GM18508 (cell line): Measurements from ENCODE around the gene PLCL2.

ENCODE experiments used
- ATAC-seq: cut with Tn5 transposase; IDR thresholded peaks from one replicate; pipeline ENCODE4 v1.9.1; 2021; ENCODE audit warnings: moderate number of reproducible peaks; ENCODE audit not compliant: insufficient read depth, unreplicated experiment

PLCL2 gene

DNA sequence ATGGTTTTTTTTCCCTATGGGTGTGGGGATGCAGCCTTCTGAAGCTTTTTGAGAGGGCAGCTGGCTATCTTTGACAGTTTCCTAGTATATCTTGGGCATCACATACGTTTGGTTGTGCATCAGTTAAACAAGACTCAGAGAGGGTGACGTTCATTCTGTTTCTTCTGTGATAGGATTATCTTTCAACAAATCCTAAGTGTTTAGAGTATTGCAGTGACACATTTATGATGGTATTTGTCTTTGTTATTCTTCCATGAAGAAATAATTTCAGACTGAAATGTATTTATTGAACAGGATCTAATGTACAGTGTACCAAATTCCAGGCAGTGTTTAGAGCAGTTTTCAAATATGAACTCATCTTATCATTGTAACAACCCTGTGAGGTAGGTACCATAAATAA is 114.4 kb downstream of the PLCL2 start:
- no peak for ATAC-seq

DNA sequence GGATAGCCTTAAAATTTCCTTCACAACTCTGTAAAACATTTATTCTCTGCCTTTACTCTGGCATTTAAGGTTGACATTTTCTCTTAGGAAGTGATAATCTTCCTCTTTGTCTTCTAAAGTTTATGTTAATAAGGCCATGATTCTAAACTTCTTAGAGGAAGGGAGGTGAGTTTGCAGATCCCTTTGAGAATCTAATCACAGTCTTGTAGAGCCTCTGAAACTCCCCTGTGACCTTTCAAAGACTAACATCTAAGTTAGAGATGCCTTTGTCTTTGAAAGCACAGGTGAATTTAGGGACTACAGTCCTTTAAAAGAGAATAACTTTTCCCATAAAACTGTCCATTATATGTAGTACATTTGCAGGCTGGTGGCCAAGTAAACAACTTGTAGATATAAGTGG is 115.1 kb downstream of the PLCL2 start:
- no peak for ATAC-seq

DNA sequence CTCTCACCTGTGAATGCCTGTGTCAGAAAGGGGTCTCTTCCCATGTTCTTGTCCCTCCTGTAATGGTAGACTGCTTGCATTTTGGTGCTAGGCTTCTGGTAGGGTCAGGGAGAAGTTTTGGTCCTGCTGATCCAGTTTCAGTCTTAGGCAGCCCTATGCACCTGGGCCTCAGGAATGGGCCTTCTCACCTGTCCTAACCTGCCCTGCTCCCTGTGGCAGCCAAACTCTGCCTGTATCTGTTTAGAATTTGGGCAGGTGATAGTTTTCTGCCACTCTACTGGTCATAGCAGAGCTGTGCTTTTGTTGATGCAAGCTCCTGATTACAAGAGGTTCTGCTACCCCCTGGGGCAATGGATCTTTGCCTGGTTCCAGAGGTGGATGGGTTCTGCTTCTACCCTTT is 118.7 kb downstream of the PLCL2 start:
- ATAC-seq: no peak

GRCh38 chr3:17006132-17006852 is 121.5 kb downstream of the PLCL2 start:
- ATAC-seq: no peak

GRCh38 chr3:17007284-17007683 is 122.5 kb downstream of the PLCL2 start:
- no peak for ATAC-seq

DNA sequence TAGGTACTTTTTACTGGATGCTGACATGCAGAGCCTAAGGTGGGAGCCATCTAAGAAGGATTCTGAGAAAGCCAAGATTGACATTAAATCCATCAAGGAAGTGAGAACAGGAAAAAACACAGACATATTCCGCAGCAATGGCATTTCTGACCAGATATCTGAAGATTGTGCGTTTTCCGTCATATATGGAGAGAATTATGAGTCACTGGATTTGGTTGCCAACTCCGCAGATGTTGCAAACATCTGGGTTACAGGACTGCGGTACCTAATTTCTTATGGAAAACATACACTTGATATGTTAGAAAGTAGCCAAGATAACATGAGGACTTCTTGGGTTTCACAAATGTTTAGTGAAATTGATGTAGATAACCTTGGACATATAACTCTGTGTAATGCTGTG is 125.1 kb downstream of the PLCL2 start:
- ATAC-seq: no peak

GRCh38 chr3:17011728-17012338 is 127.1 kb downstream of the PLCL2 start:
- no peak for ATAC-seq

DNA sequence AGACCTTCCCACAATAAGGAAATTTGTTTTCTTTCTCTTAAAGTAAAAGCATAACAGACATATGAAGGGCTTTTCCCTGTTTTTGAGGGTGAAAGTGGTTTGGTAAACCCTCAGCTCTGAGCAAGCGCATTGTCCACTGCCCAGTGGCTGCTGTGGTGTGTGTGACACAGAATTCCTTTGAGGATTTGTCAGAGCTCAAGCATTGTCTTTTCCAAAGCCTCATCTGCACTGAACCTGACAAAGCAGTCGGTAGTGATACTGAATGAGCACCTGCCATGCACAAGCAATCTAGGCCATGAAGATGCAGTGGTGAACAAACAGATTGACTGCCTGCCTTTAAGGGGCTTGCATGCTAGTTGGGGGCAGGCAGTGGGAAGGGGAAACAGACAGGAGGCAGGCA is 128.3 kb downstream of the PLCL2 start:
- ATAC-seq: no peak

DNA sequence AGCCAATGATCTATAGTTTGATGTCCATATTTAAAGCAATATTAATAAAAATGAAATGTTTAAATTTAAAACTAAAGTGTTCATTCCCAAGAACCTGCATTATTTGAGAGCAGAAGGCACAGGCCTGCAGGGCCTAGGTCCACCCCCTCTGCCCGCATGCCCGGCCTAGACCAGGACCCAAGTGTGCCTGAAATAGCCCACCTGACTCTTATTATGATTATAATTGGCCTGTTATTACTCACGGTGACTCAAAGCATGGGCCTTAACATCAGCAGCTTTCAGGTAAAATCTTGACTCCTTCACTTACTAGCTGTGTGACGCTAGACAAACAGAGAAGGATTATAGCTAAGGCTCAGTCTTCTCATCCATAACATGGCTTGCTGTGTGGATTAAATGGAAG is 128.8 kb downstream of the PLCL2 start:
- no peak for ATAC-seq

DNA sequence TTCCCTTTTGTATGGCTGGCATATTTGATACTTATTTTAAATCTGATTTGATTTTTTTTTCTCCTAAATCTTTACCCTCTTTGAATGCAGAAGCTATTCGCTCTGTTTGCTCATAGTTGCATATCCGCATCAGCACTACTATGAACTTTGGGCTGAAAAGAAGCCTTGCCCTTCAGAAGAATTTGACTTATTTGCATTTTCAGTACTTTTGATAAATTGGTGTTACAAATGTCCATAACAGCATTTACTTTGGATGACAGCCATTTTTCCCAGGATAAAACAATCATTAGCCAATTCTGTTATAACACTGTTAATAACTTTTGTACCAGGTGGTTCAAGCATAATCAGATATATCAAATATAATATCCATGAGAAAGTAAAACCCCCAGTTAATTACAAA is 129.5 kb downstream of the PLCL2 start:
- ATAC-seq: no peak

GRCh38 chr3:17014709-17015108 is 130.0 kb downstream of the PLCL2 start:
- no peak for ATAC-seq

DNA sequence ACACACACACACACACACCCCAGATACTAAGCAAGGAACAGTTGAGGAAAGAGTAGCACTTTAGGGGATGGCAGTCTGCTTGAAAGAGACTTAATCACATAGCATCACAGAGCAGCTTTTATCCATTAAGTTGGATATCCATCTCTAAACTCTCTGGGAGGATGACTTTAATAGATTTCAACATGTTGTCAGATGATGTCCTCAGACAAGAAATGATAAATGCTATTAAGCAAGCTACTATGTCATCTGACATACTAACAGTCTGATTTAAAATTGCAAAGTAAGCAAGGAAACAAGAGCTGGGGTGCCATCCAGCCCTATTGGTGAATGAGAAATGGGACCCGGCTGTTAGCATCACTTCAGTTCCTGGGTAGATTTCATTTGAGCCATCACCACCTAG is 136.9 kb downstream of the PLCL2 start:
- no peak for ATAC-seq

- ATAC-seq: peak; percentile 92
These were observed 138.4 kb downstream of the PLCL2 start for GRCh38 chr3:17023006-17023664.

- no peak for ATAC-seq
These were observed 140.9 kb downstream of the PLCL2 start for GRCh38 chr3:17025594-17026139.

DNA sequence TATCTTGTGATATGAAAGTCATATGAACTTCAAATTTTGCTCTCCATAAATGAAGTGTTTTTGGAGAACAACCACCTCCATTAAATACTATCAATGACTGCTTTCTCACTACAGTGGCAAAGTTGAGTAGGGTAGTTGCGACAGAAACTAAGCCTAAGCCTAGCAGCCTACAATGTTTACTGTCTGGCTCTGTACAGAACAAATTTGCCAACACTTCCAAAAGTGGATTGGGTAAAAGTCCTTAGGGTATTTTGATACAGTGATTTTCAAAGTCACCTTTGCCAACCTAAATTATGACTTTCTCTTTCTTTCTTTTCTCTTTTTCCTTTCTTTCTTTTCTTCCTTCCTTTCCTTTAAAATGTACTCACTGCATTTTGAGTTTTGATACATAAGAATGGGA is 142.6 kb downstream of the PLCL2 start:
- no peak for ATAC-seq

- no peak for ATAC-seq
These were observed 143.6 kb downstream of the PLCL2 start for GRCh38 chr3:17028363-17028762.

GRCh38 chr3:17030438-17030837 is 145.7 kb downstream of the PLCL2 start:
- ATAC-seq: no peak

GRCh38 chr3:17030956-17031652 is 146.3 kb downstream of the PLCL2 start:
- no peak for ATAC-seq

GRCh38 chr3:17032407-17033034 is 147.8 kb downstream of the PLCL2 start:
- no peak for ATAC-seq

- no peak for ATAC-seq
These were observed 148.9 kb downstream of the PLCL2 start for GRCh38 chr3:17033516-17034168.
